ENCODE results near the gene TRMU. TPM values are rescaled to one million over a fixed set of nuclear protein-coding genes. Genes with fewer than 3 reads are reported as not detected.

TRMU gene
- total and polyA plus RNA-seq, 4 donors: 24.1 to 42.3 (median 34.0) TPM

DNA sequence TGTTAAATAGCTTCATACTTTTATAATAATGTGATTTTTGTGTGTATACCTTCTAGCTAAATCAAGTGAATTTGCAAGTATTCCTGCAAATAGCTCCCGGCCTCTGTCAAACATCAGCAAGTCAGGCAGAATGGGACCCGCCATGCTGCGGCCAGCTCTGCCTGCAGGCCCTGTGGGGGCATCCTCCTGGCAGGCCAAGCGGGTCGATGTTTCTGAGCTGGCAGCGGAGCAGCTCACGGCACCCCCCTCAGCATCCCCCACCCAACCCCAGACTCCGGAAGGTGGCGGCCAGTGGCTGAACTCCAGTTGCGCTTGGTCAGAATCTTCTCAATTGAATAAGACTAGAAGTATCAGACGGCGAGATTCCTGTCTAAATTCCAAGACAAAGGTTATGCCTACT, 19.5 kb upstream of the TRMU start:
- DNase-seq: no peak
- Histone ChIP-seq H3K36me3 (ENCODE audit: control insufficient read depth in 4 of 4, insufficient read depth in 4 of 4, low read length in 4 of 4) (peaks cover 0 to 20% (median 4%) of the 10 kb centered on the region in 4 donors), H3K9ac (ENCODE audit: insufficient read depth in 1 of 2, low read length in 2 of 2) (no peak overlapping the region), H3K4me3 (no peak overlapping the region), H3K27ac (ENCODE audit: low read depth in 1 of 2, low read length in 1 of 2) (no peak overlapping the region), H3K27me3 (ENCODE audit: control insufficient read depth in 3 of 3, insufficient read depth in 3 of 3, low read length in 2 of 3) (no peaks in the 10 kb centered on the region), H3K9me3 (ENCODE audit: control insufficient read depth in 4 of 4, insufficient read depth in 3 of 4, low read length in 3 of 4) (no peaks in the 10 kb centered on the region), H3K4me1 (ENCODE audit: control insufficient read depth in 5 of 5, insufficient read depth in 5 of 5, low read length in 5 of 5) (no peaks in the 10 kb centered on the region)
- TF ChIP-seq, protein P1, sequence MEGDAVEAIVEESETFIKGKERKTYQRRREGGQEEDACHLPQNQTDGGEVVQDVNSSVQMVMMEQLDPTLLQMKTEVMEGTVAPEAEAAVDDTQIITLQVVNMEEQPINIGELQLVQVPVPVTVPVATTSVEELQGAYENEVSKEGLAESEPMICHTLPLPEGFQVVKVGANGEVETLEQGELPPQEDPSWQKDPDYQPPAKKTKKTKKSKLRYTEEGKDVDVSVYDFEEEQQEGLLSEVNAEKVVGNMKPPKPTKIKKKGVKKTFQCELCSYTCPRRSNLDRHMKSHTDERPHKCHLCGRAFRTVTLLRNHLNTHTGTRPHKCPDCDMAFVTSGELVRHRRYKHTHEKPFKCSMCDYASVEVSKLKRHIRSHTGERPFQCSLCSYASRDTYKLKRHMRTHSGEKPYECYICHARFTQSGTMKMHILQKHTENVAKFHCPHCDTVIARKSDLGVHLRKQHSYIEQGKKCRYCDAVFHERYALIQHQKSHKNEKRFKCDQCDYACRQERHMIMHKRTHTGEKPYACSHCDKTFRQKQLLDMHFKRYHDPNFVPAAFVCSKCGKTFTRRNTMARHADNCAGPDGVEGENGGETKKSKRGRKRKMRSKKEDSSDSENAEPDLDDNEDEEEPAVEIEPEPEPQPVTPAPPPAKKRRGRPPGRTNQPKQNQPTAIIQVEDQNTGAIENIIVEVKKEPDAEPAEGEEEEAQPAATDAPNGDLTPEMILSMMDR (IDR thresholded peaks at IDR 0.05; ENCODE audit: control extremely low read depth, extremely low read depth): no peak
- ATAC-seq (ENCODE audit: insufficient read depth, low FRiP score): no peak
- WGBS, 2 donors: 96 to 98% methylated on average over 12 of the region's 12 CpGs

DNA sequence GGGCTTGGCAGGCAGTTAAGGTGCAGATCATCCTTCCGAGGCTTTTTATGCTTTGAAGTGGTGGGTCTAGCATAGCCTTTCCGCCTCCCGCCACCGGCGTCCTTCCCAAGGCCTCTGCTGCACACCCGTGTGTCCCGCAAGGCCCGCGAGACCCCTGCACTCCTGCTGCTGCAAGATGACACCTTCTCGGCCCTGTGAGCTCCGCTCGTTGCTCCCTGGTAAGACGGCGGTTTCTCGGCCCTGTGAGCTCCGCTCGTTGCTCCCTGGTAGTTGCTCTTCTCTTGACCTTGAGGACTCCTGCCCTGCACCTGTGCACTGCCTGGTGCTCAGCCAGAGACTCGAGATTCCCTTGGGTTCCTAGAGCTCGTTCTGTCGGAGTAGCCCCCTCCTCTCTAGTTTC, 17.9 kb upstream of the TRMU start:
- TF ChIP-seq, protein P1 (IDR thresholded peaks at IDR 0.05; ENCODE audit: control extremely low read depth, extremely low read depth): no peak
- DNase-seq (no peak), ATAC-seq (ENCODE audit: insufficient read depth, low FRiP score) (no peak)
- Histone ChIP-seq H3K36me3 (ENCODE audit: control insufficient read depth in 4 of 4, insufficient read depth in 4 of 4, low read length in 4 of 4) (peaks cover 0 to 21% (median 4%) of the 10 kb centered on the region in 4 donors), H3K4me1 (ENCODE audit: control insufficient read depth in 5 of 5, insufficient read depth in 5 of 5, low read length in 5 of 5) (no peaks in the 10 kb centered on the region), H3K9me3 (ENCODE audit: control insufficient read depth in 4 of 4, insufficient read depth in 3 of 4, low read length in 3 of 4) (no peaks in the 10 kb centered on the region), H3K27me3 (ENCODE audit: control insufficient read depth in 3 of 3, insufficient read depth in 3 of 3, low read length in 2 of 3) (no peaks in the 10 kb centered on the region), H3K27ac (ENCODE audit: low read depth in 1 of 2, low read length in 1 of 2) (no peak overlapping the region), H3K9ac (ENCODE audit: insufficient read depth in 1 of 2, low read length in 2 of 2) (no peak overlapping the region), H3K4me3 (no peak overlapping the region)
- 96 to 97% methylated on average over 20 of the region's 20 CpGs for WGBS, 2 donors

DNA sequence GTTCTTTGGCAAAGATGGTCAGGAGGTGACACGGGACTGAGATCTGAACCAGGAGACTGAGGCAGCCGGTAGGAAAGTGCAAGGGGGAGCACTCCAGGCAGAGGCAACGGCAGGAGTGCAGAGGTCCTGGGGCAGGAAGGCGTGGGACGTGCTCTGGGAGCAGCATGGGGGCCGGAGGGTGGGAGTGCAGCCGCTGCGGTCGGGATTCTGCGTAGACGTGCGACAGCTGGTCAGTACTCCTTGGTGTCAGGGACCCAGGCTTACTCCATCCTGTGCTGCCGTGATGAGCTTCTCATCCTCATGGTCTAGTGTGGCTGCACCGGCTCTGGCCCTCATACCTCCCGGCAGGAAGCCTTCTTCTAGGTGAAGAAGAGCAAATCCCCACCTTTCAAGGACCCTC, 16.9 kb upstream of the TRMU start:
- no peaks in the 10 kb centered on the region for H3K27me3 ChIP-seq (ENCODE audit: control insufficient read depth in 3 of 3, insufficient read depth in 3 of 3, low read length in 2 of 3)
- no peak overlapping the region for H3K4me3 ChIP-seq
- peaks cover 0 to 29% (median 4%) of the 10 kb centered on the region in 4 donors for H3K36me3 ChIP-seq (ENCODE audit: control insufficient read depth in 4 of 4, insufficient read depth in 4 of 4, low read length in 4 of 4)
- no peak overlapping the region for H3K27ac ChIP-seq (ENCODE audit: low read depth in 1 of 2, low read length in 1 of 2)
- no peak overlapping the region for H3K9ac ChIP-seq (ENCODE audit: insufficient read depth in 1 of 2, low read length in 2 of 2)
- 85 to 97% methylated on average over 11 to 15 of the region's 15 CpGs for WGBS, 2 donors
- TF ChIP-seq, protein P1 (IDR thresholded peaks at IDR 0.05; ENCODE audit: control extremely low read depth, extremely low read depth): no peak
- no peaks in the 10 kb centered on the region for H3K4me1 ChIP-seq (ENCODE audit: control insufficient read depth in 5 of 5, insufficient read depth in 5 of 5, low read length in 5 of 5)
- ATAC-seq (ENCODE audit: insufficient read depth, low FRiP score) (no peak), DNase-seq (no peak)
- H3K9me3 ChIP-seq (ENCODE audit: control insufficient read depth in 4 of 4, insufficient read depth in 3 of 4, low read length in 3 of 4): no peaks in the 10 kb centered on the region

DNA sequence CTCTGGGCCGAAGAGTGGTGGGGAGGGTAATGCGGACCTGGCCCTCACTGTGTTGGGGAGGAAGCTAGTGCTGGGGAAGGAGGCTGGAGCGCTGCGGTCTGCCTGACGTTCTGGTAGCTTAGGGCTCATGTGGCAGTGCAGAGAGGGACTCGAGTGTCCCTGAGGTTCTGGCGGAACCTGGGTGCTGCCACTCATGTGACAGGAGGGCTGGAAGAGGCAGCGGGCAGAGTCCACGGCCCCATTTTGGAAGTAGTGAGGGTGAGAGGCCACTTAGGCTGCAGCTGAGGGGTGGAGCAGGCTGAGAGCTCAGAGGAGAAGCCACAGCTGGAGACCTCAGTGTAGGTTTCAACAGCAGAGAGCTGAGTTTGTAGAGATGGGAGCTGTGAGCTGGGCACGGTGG, 16.2 kb upstream of the TRMU start:
- 96 to 97% methylated on average over 10 of the region's 10 CpGs for WGBS, 2 donors
- Histone ChIP-seq H3K4me1 (ENCODE audit: control insufficient read depth in 5 of 5, insufficient read depth in 5 of 5, low read length in 5 of 5) (no peaks in the 10 kb centered on the region), H3K36me3 (ENCODE audit: control insufficient read depth in 4 of 4, insufficient read depth in 4 of 4, low read length in 4 of 4) (peaks cover 0 to 29% (median 2%) of the 10 kb centered on the region in 4 donors), H3K4me3 (no peak overlapping the region), H3K9ac (ENCODE audit: insufficient read depth in 1 of 2, low read length in 2 of 2) (no peak overlapping the region), H3K27me3 (ENCODE audit: control insufficient read depth in 3 of 3, insufficient read depth in 3 of 3, low read length in 2 of 3) (no peaks in the 10 kb centered on the region), H3K27ac (ENCODE audit: low read depth in 1 of 2, low read length in 1 of 2) (no peak overlapping the region), H3K9me3 (ENCODE audit: control insufficient read depth in 4 of 4, insufficient read depth in 3 of 4, low read length in 3 of 4) (no peaks in the 10 kb centered on the region)
- TF ChIP-seq, protein P1 (IDR thresholded peaks at IDR 0.05; ENCODE audit: control extremely low read depth, extremely low read depth): no peak
- ATAC-seq (ENCODE audit: insufficient read depth, low FRiP score) (no peak), DNase-seq (no peak)

Measured in lung (tissue), 12 donors.